Astrocyte (in vitro differentiated cells and primary cell): ENCODE data around the gene VWF.

ENCODE experiments used
- EZH2 ChIP-seq: IDR thresholded peaks from 2 replicates; pipeline ENCODE4 v1.6.1; 2012; ENCODE audit warnings: mild to moderate bottlenecking, low read length, inconsistent platforms; ENCODE audit not compliant: insufficient read depth
- TF ChIP-seq, protein P1 (sequence below): IDR thresholded peaks from 2 replicates; pipeline ENCODE4 v1.5.1; 2011; ENCODE audit warnings: low read depth, mild to moderate bottlenecking, inconsistent platforms, low read length, moderate library complexity; ENCODE audit not compliant: insufficient read depth

DNA sequence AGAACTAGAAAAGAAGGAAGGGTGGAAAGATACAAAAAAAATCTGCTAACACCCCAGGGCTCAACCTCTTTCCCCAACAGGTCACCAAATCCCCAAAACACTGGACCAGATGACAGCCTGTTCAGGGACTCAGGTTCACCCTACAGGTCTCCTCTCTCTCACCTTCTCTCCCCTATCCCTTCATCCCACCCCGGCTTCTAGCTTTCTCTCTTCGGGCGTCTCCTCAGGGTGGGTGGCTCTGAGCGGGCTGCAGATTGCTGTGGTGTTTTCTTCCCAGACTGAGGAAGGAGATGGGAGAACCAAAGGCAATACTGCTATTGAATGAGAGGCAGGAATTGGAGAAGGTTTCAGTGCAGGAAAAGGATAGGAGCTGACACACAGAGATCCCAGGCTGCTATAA is 218.7 kb downstream of the VWF start:
- TF ChIP-seq, protein P1, sequence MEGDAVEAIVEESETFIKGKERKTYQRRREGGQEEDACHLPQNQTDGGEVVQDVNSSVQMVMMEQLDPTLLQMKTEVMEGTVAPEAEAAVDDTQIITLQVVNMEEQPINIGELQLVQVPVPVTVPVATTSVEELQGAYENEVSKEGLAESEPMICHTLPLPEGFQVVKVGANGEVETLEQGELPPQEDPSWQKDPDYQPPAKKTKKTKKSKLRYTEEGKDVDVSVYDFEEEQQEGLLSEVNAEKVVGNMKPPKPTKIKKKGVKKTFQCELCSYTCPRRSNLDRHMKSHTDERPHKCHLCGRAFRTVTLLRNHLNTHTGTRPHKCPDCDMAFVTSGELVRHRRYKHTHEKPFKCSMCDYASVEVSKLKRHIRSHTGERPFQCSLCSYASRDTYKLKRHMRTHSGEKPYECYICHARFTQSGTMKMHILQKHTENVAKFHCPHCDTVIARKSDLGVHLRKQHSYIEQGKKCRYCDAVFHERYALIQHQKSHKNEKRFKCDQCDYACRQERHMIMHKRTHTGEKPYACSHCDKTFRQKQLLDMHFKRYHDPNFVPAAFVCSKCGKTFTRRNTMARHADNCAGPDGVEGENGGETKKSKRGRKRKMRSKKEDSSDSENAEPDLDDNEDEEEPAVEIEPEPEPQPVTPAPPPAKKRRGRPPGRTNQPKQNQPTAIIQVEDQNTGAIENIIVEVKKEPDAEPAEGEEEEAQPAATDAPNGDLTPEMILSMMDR = no peak
- TF ChIP-seq EZH2 = no peak
